ENCODE data around the gene PRAME. TPM values are rescaled to one million over a fixed set of nuclear protein-coding genes. Genes with fewer than 3 reads are reported as not detected.
"Not testable (repeated sequence)": the region's sequence is repeated elsewhere in the genome, so short reads cannot be mapped to it uniquely, and the experiment has no call there.

PRAME gene
- total RNA-seq, 1 donor = 0.36 TPM

- Histone ChIP-seq H3K9me3 (ENCODE audit: low read depth, low read length) (no peaks in the 10 kb centered on the region), H2AFZ (ENCODE audit: low read length) (no peak overlapping the region), H3K4me3 (ENCODE audit: insufficient read depth, low read length) (no peak overlapping the region), H3K27me3 (ENCODE audit: insufficient read depth, low read length) (no peaks in the 10 kb centered on the region), H3K4me1 (ENCODE audit: insufficient read depth, low read length) (no peaks in the 10 kb centered on the region), H3K79me2 (ENCODE audit: insufficient read depth, low read length) (no peaks in the 10 kb centered on the region), H3K4me2 (ENCODE audit: insufficient read depth, low read length) (no peak overlapping the region), H4K20me1 (ENCODE audit: insufficient read depth, low read length) (no peaks in the 10 kb centered on the region), H3K36me3 (ENCODE audit: insufficient read depth, low read length) (no peaks in the 10 kb centered on the region), H3K27ac (ENCODE audit: low read depth, low read length) (no peak overlapping the region)
- TF ChIP-seq CTCF (IDR thresholded peaks at IDR 0.05; ENCODE audit: extremely low read depth, low read depth, low read length) = no peak
- DNase-seq (ENCODE audit: insufficient read length, low spot score, missing footprints) = no peak
Measured at GRCh38 chr22:22533417-22533816, 25.6 kb downstream of the PRAME start.

- H3K27me3 ChIP-seq (ENCODE audit: insufficient read depth, low read length); DNase-seq (ENCODE audit: insufficient read length, low spot score, missing footprints); H3K79me2 ChIP-seq (ENCODE audit: insufficient read depth, low read length); H3K27ac ChIP-seq (ENCODE audit: low read depth, low read length); H3K9me3 ChIP-seq (ENCODE audit: low read depth, low read length); H4K20me1 ChIP-seq (ENCODE audit: insufficient read depth, low read length); H2AFZ ChIP-seq (ENCODE audit: low read length); H3K4me3 ChIP-seq (ENCODE audit: insufficient read depth, low read length); H3K36me3 ChIP-seq (ENCODE audit: insufficient read depth, low read length); H3K4me2 ChIP-seq (ENCODE audit: insufficient read depth, low read length); H3K4me1 ChIP-seq (ENCODE audit: insufficient read depth, low read length): not testable (repeated sequence)
Measured at GRCh38 chr22:22532547-22533071, 26.5 kb downstream of the PRAME start.

GRCh38 chr22:22531770-22532546, 27.1 kb downstream of the PRAME start:
- no peak for DNase-seq (ENCODE audit: insufficient read length, low spot score, missing footprints)

GRCh38 chr22:22528780-22529179, 30.3 kb downstream of the PRAME start:
- Histone ChIP-seq H4K20me1 (ENCODE audit: insufficient read depth, low read length) (no peaks in the 10 kb centered on the region), H3K27ac (ENCODE audit: low read depth, low read length) (no peak overlapping the region), H2AFZ (ENCODE audit: low read length) (no peak overlapping the region), H3K9me3 (ENCODE audit: low read depth, low read length) (no peaks in the 10 kb centered on the region), H3K27me3 (ENCODE audit: insufficient read depth, low read length) (peaks cover 5% of the 10 kb centered on the region), H3K4me2 (ENCODE audit: insufficient read depth, low read length) (no peak overlapping the region), H3K4me1 (ENCODE audit: insufficient read depth, low read length) (no peaks in the 10 kb centered on the region), H3K36me3 (ENCODE audit: insufficient read depth, low read length) (no peaks in the 10 kb centered on the region), H3K4me3 (ENCODE audit: insufficient read depth, low read length) (no peak overlapping the region), H3K79me2 (ENCODE audit: insufficient read depth, low read length) (no peaks in the 10 kb centered on the region)
- DNase-seq (ENCODE audit: insufficient read length, low spot score, missing footprints) = no peak
- no peak for TF ChIP-seq CTCF (IDR thresholded peaks at IDR 0.05; ENCODE audit: extremely low read depth, low read depth, low read length)

More at GRCh38 chr22:22531770-22532546, 27.1 kb downstream of the PRAME start:
- Histone ChIP-seq H4K20me1 (ENCODE audit: insufficient read depth, low read length) (no peaks in the 10 kb centered on the region), H2AFZ (ENCODE audit: low read length) (no peak overlapping the region), H3K4me3 (ENCODE audit: insufficient read depth, low read length) (no peak overlapping the region), H3K27me3 (ENCODE audit: insufficient read depth, low read length) (no peaks in the 10 kb centered on the region), H3K9me3 (ENCODE audit: low read depth, low read length) (no peaks in the 10 kb centered on the region), H3K27ac (ENCODE audit: low read depth, low read length) (no peak overlapping the region), H3K79me2 (ENCODE audit: insufficient read depth, low read length) (no peaks in the 10 kb centered on the region), H3K36me3 (ENCODE audit: insufficient read depth, low read length) (no peaks in the 10 kb centered on the region), H3K4me1 (ENCODE audit: insufficient read depth, low read length) (no peaks in the 10 kb centered on the region), H3K4me2 (ENCODE audit: insufficient read depth, low read length) (no peak overlapping the region)
- no peak for TF ChIP-seq CTCF (IDR thresholded peaks at IDR 0.05; ENCODE audit: extremely low read depth, low read depth, low read length)
